IPS-15b (cell line): ENCODE measurements around the gene DLGAP3.
A peak's percentile ranks its signal among the peaks of the same experiment; 100 is the strongest.

Source experiments
- H3K27me3 ChIP-seq: one replicate; pipeline ENCODE4 v1.6.1; 2013; ENCODE audit warnings: low read length; ENCODE audit not compliant: control insufficient read depth, insufficient read depth
- H3K36me3 ChIP-seq: one replicate; pipeline ENCODE4 v1.6.1; 2013; ENCODE audit warnings: low read length; ENCODE audit not compliant: control insufficient read depth, insufficient read depth
- H3K4me1 ChIP-seq: one replicate; pipeline ENCODE4 v1.6.1; 2013; ENCODE audit warnings: mild to moderate bottlenecking, low read length; ENCODE audit not compliant: control insufficient read depth, insufficient read depth
- H3K4me3 ChIP-seq: one replicate; pipeline ENCODE4 v1.5.1; 2013; ENCODE audit warnings: low read depth, low read length
- H3K9ac ChIP-seq: one replicate; pipeline ENCODE4 v1.6.1; 2013; ENCODE audit warnings: low read depth, mild to moderate bottlenecking, low read length
- H3K9me3 ChIP-seq: one replicate; pipeline ENCODE4 v1.6.1; 2013; ENCODE audit warnings: mild to moderate bottlenecking, low read length; ENCODE audit not compliant: control insufficient read depth, insufficient read depth

Gene DLGAP3

GRCh38 chr1:34874296-34874952 lies 55.0 kb downstream of the DLGAP3 start:
- Histone ChIP-seq H3K36me3 (no peaks in the 10 kb centered on the region), H3K9ac (no peak overlapping the region), H3K27me3 (no peaks in the 10 kb centered on the region), H3K9me3 (no peaks in the 10 kb centered on the region), H3K4me1 (no peaks in the 10 kb centered on the region), H3K4me3 (no peak overlapping the region)

GRCh38 chr1:34872133-34872503 lies 57.3 kb downstream of the DLGAP3 start:
- peaks cover 7% of the 10 kb centered on the region for H3K27me3 ChIP-seq

GRCh38 chr1:34871443-34872132 lies 57.9 kb downstream of the DLGAP3 start:
- peaks cover 4% of the 10 kb centered on the region for H3K36me3 ChIP-seq
- peaks cover 8% of the 10 kb centered on the region for H3K27me3 ChIP-seq
- no peak overlapping the region for H3K4me3 ChIP-seq

More at GRCh38 chr1:34872133-34872503, 57.3 kb downstream of the DLGAP3 start:
- Histone ChIP-seq H3K4me1 (no peaks in the 10 kb centered on the region), H3K9ac (no peak overlapping the region), H3K9me3 (no peaks in the 10 kb centered on the region), H3K4me3 (no peak overlapping the region), H3K36me3 (peaks cover 4% of the 10 kb centered on the region)

GRCh38 chr1:34870395-34870794 lies 59.1 kb downstream of the DLGAP3 start:
- Histone ChIP-seq H3K27me3 (peaks cover 8% of the 10 kb centered on the region), H3K36me3 (peaks cover 4% of the 10 kb centered on the region), H3K9ac (no peak overlapping the region), H3K4me3 (no peak overlapping the region), H3K4me1 (no peaks in the 10 kb centered on the region), H3K9me3 (no peaks in the 10 kb centered on the region)

More at GRCh38 chr1:34871443-34872132, 57.9 kb downstream of the DLGAP3 start:
- Histone ChIP-seq H3K9ac (no peak overlapping the region), H3K9me3 (no peaks in the 10 kb centered on the region), H3K4me1 (no peaks in the 10 kb centered on the region)

- Histone ChIP-seq H3K9me3 (no peaks in the 10 kb centered on the region), H3K36me3 (peaks cover 4% of the 10 kb centered on the region), H3K9ac (no peak overlapping the region), H3K4me1 (no peaks in the 10 kb centered on the region), H3K27me3 (peaks cover 10% of the 10 kb centered on the region), H3K4me3 (no peak overlapping the region)
Measured at GRCh38 chr1:34869760-34870159, 59.7 kb downstream of the DLGAP3 start.

GRCh38 chr1:34868230-34869049 lies 61.0 kb downstream of the DLGAP3 start:
- Histone ChIP-seq H3K36me3 (peaks cover 4% of the 10 kb centered on the region), H3K9ac (no peak overlapping the region), H3K9me3 (no peaks in the 10 kb centered on the region), H3K4me3 (no peak overlapping the region), H3K27me3 (peaks cover 11% of the 10 kb centered on the region), H3K4me1 (no peaks in the 10 kb centered on the region)

- H3K9ac ChIP-seq: no peak overlapping the region
- H3K36me3 ChIP-seq: peaks cover 4% of the 10 kb centered on the region
- no peaks in the 10 kb centered on the region for H3K4me1 ChIP-seq
- no peaks in the 10 kb centered on the region for H3K9me3 ChIP-seq
- H3K27me3 ChIP-seq: peaks cover 16% of the 10 kb centered on the region
- no peak overlapping the region for H3K4me3 ChIP-seq
Measured at GRCh38 chr1:34867415-34867814, 62.0 kb downstream of the DLGAP3 start.

GRCh38 chr1:34866762-34867109 lies 62.7 kb downstream of the DLGAP3 start:
- Histone ChIP-seq H3K36me3 (peaks cover 4% of the 10 kb centered on the region), H3K9ac (no peak overlapping the region), H3K9me3 (no peaks in the 10 kb centered on the region), H3K4me1 (no peaks in the 10 kb centered on the region), H3K27me3 (peaks cover 18% of the 10 kb centered on the region), H3K4me3 (peak overlapping the region; percentile 64)

GRCh38 chr1:34865981-34866761 lies 63.3 kb downstream of the DLGAP3 start:
- no peaks in the 10 kb centered on the region for H3K9me3 ChIP-seq
- peaks cover 4% of the 10 kb centered on the region for H3K36me3 ChIP-seq
- peaks cover 18% of the 10 kb centered on the region for H3K27me3 ChIP-seq
- no peaks in the 10 kb centered on the region for H3K4me1 ChIP-seq
- H3K9ac ChIP-seq: peak overlapping the region; percentile 90
- H3K4me3 ChIP-seq: peak overlapping the region; percentile 64

- Histone ChIP-seq H3K4me3 (peak overlapping the region; percentile 64), H3K9me3 (no peaks in the 10 kb centered on the region), H3K9ac (peak overlapping the region; percentile 90), H3K36me3 (peaks cover 4% of the 10 kb centered on the region), H3K27me3 (peaks cover 18% of the 10 kb centered on the region), H3K4me1 (no peaks in the 10 kb centered on the region)
Measured at GRCh38 chr1:34865573-34865972, 63.9 kb downstream of the DLGAP3 start.

GRCh38 chr1:34864759-34865158 lies 64.7 kb downstream of the DLGAP3 start:
- Histone ChIP-seq H3K9ac (no peak overlapping the region), H3K9me3 (no peaks in the 10 kb centered on the region), H3K36me3 (peaks cover 4% of the 10 kb centered on the region), H3K27me3 (peaks cover 18% of the 10 kb centered on the region), H3K4me3 (no peak overlapping the region), H3K4me1 (no peaks in the 10 kb centered on the region)
